ENCODE results near the gene PPP6R2. TPM values are rescaled to one million over a fixed set of nuclear protein-coding genes. Genes with fewer than 3 reads are reported as not detected.

PPP6R2 gene
- 100 to 1,000 TPM in 1 of 3 donors, 10 to 100 TPM in 2; 76.0 to 103 (median 78.1) TPM for total RNA-seq
- total RNA-seq (2013): 65.1 TPM

GRCh38 chr22:50342651-50343540, at the start of gene PPP6R2:
TSS of gene PPP6R2 (plus strand) at chr22:50343327. CDS start at chr22:50393909, 50,582 bp downstream.
- Mint-ChIP-seq H3K27me3 (ENCODE audit: low read depth in 2 of 2) (no peaks in the 10 kb centered on the region), H3K9me3 (no peaks in the 10 kb centered on the region), H3K4me3 (peak within 1 kb of the TSS; percentile 83), H3K27ac (peak within 1 kb of the TSS in 1 of 2 donors; percentile 51), H3K4me1 (peaks cover 0 to 12% of the 10 kb centered on the region in 2 donors), H3K36me3 (no peaks in the 10 kb centered on the region)
- Histone ChIP-seq H3K4me3 (ENCODE audit: low read length) (peak within 1 kb of the TSS; percentile 56), H3K27ac (ENCODE audit: low read length) (peak within 1 kb of the TSS; percentile 68), H3K9me3 (ENCODE audit: control insufficient read depth, insufficient read depth, low read length) (no peaks in the 10 kb centered on the region), H3K27me3 (ENCODE audit: control insufficient read depth, insufficient read depth, low read length) (no peaks in the 10 kb centered on the region), H3K36me3 (ENCODE audit: control insufficient read depth, insufficient read depth, low read length) (no peaks in the 10 kb centered on the region), H3K4me1 (ENCODE audit: control insufficient read depth, insufficient read depth, low read length) (peaks cover 34% of the 10 kb centered on the region)
- DNase-seq (peak; percentile 91 to 92), ATAC-seq (peak; percentile 77 to 91 (median 81))
- intact Hi-C loops (cut with micrococcal nuclease): loop anchor here (1.0 to 5.0 kb wide), 4 partner anchors 16 to 102 kb away; partner anchors contain the start of genes DENND6B and MAPK11
- under 1% methylated on average over 85 of the region's 87 CpGs for WGBS (ENCODE audit: insufficient coverage)
- peak; percentile 53 for TF ChIP-seq CTCF (IDR thresholded peaks at IDR 0.05)

GRCh38 chr22:50293441-50294318, 49.4 kb upstream of the PPP6R2 start:
- no peak for TF ChIP-seq CTCF (IDR thresholded peaks at IDR 0.05)
- no peak overlapping the region for H3K4me3 Mint-ChIP-seq
- peaks cover 9 to 22% of the 10 kb centered on the region in 2 donors for H3K27me3 Mint-ChIP-seq (ENCODE audit: low read depth in 2 of 2)
- DNase-seq: no peak
- H3K4me3 ChIP-seq (ENCODE audit: low read length): no peak overlapping the region
- no peaks in the 10 kb centered on the region for H3K36me3 ChIP-seq (ENCODE audit: control insufficient read depth, insufficient read depth, low read length)
- H3K27ac ChIP-seq (ENCODE audit: low read length): no peak overlapping the region
- H3K4me1 ChIP-seq (ENCODE audit: control insufficient read depth, insufficient read depth, low read length): peaks cover 27% of the 10 kb centered on the region
- no peaks in the 10 kb centered on the region for H3K9me3 Mint-ChIP-seq
- H3K27ac Mint-ChIP-seq: no peak overlapping the region
- intact Hi-C loops (cut with micrococcal nuclease): no loop called here
- H3K4me1 Mint-ChIP-seq: peaks cover 0 to 5% of the 10 kb centered on the region in 2 donors
- 30% methylated on average over 42 of the region's 42 CpGs for WGBS (ENCODE audit: insufficient coverage)
- ATAC-seq: no peak
- H3K27me3 ChIP-seq (ENCODE audit: control insufficient read depth, insufficient read depth, low read length): no peaks in the 10 kb centered on the region
- H3K36me3 Mint-ChIP-seq: no peaks in the 10 kb centered on the region
- H3K9me3 ChIP-seq (ENCODE audit: control insufficient read depth, insufficient read depth, low read length): no peaks in the 10 kb centered on the region

- ATAC-seq (no peak), DNase-seq (no peak)
- Histone ChIP-seq H3K4me3 (ENCODE audit: low read length) (no peak overlapping the region), H3K27me3 (ENCODE audit: control insufficient read depth, insufficient read depth, low read length) (no peaks in the 10 kb centered on the region), H3K36me3 (ENCODE audit: control insufficient read depth, insufficient read depth, low read length) (no peaks in the 10 kb centered on the region), H3K4me1 (ENCODE audit: control insufficient read depth, insufficient read depth, low read length) (peaks cover 27% of the 10 kb centered on the region), H3K27ac (ENCODE audit: low read length) (no peak overlapping the region), H3K9me3 (ENCODE audit: control insufficient read depth, insufficient read depth, low read length) (no peaks in the 10 kb centered on the region)
- H3K27me3 Mint-ChIP-seq (ENCODE audit: low read depth in 2 of 2): peaks cover 9 to 22% of the 10 kb centered on the region in 2 donors
- TF ChIP-seq CTCF (IDR thresholded peaks at IDR 0.05): no peak
- H3K9me3 Mint-ChIP-seq: no peaks in the 10 kb centered on the region
- no peak overlapping the region for H3K4me3 Mint-ChIP-seq
- peaks cover 0 to 5% of the 10 kb centered on the region in 2 donors for H3K4me1 Mint-ChIP-seq
- 53% methylated on average over 5 of the region's 5 CpGs for WGBS (ENCODE audit: insufficient coverage)
- H3K36me3 Mint-ChIP-seq: no peaks in the 10 kb centered on the region
- intact Hi-C loops (cut with micrococcal nuclease): no loop called here
- no peak overlapping the region for H3K27ac Mint-ChIP-seq
Measured at GRCh38 chr22:50294319-50294656, 48.8 kb upstream of the PPP6R2 start.

Measured in natural killer cell (primary cell).